PC-3 (cell line): Measurements from ENCODE around the gene MOB1B.

Source experiments
- CTCF ChIP-seq: fragments of 300-600 bp; sonication (generic); conservative IDR thresholded peaks from 2 replicates; pipeline ENCODE4 v1.5.1; 2017; ENCODE audit warnings: antibody characterized with exemption, low read depth, mild to moderate bottlenecking, low read length
- EZH2 ChIP-seq: fragments of 300-600 bp; sonication (generic); IDR thresholded peaks from one replicate; pipeline ENCODE4 v1.6.1; 2017; ENCODE audit warnings: antibody characterized with exemption, mild to moderate bottlenecking, low read length; ENCODE audit not compliant: unreplicated experiment
- EZH2phosphoT487 ChIP-seq: fragments of 300-600 bp; sonication (generic); IDR thresholded peaks from 2 replicates; pipeline ENCODE4 v1.6.1; 2018; ENCODE audit warnings: mild to moderate bottlenecking, antibody characterized with exemption, low read length, borderline replicate concordance

- TF ChIP-seq EZH2phosphoT487 (no peak), CTCF (no peak), EZH2 (no peak)
These were observed 92.4 kb downstream of the MOB1B start for GRCh38 chr4:70994387-70995099.
